IMR-90 (cell line): ENCODE results near the gene SAMD10. TPM values are rescaled to one million over a fixed set of nuclear protein-coding genes. Genes with fewer than 3 reads are reported as not detected.

Experiments
- ATAC-seq: fragments of 200-7000 bp; cut with Tn5 transposase; 2 replicates; pipeline ENCODE4 v1.9.1; 2020; ENCODE audit warnings: low read depth, mild to moderate bottlenecking, moderate library complexity
- BruUV-seq: library from RNA; stranded (reverse); fragments of 400-500 nt; replicated peaks from 2 replicates; lab custom pipeline; 2021; lab: Mats Ljungman, UMichigan
- CTCF ChIA-PET: fragments of 300-600 bp; formaldehyde crosslinking; extraction: SDS; loops from one replicate; lab custom pipeline; 2021; ENCODE audit warnings: antibody characterized with exemption; lab: Yijun Ruan, JAX
- POLR2A ChIA-PET: fragments of 300-600 bp; sonication (Branson Sonifier 250); formaldehyde crosslinking; loops from one replicate; lab custom pipeline; 2022; ENCODE audit warnings: antibody characterized with exemption; ENCODE audit not compliant: unreplicated experiment; lab: Charles Lee
- DNase-seq: peaks from one replicate; pipeline ENCODE4 v3.0.0; 2013
- H2AFZ ChIP-seq: replicated peaks from 2 replicates; pipeline ENCODE3; 2013; ENCODE audit warnings: low read length, mild to moderate bottlenecking; ENCODE audit not compliant: poor library complexity
- H2AK5ac ChIP-seq: 2 replicates; pipeline ENCODE4 v1.6.1; 2013; ENCODE audit warnings: low read depth, low read length, inconsistent platforms
- H2AK9ac ChIP-seq: replicated peaks from 2 replicates; pipeline ENCODE3; 2013; ENCODE audit warnings: mild to moderate bottlenecking, low read depth, low read length, moderate library complexity; ENCODE audit not compliant: poor library complexity
- H2BK120ac ChIP-seq: 2 replicates; pipeline ENCODE4 v1.6.1; 2013; ENCODE audit warnings: low read depth, low read length, inconsistent platforms
- H2BK15ac ChIP-seq: 3 replicates; pipeline ENCODE4 v1.6.1; 2013; ENCODE audit warnings: low read depth, low read length, inconsistent platforms
- H2BK20ac ChIP-seq: 2 replicates; pipeline ENCODE4 v1.6.1; 2013; ENCODE audit warnings: low read depth, mild to moderate bottlenecking, inconsistent platforms, low read length, moderate library complexity
- H2BK5ac ChIP-seq: 2 replicates; pipeline ENCODE4 v1.6.1; 2013; ENCODE audit warnings: mild to moderate bottlenecking, low read depth, low read length, inconsistent platforms; ENCODE audit not compliant: poor library complexity, severe bottlenecking
- H3K14ac ChIP-seq: replicated peaks from 2 replicates; pipeline ENCODE4 v1.6.1; 2013; ENCODE audit warnings: low read depth, low read length, inconsistent platforms
- H3K18ac ChIP-seq: 2 replicates; pipeline ENCODE4 v1.6.1; 2013; ENCODE audit warnings: low read depth, low read length, control low read depth
- H3K23ac ChIP-seq: 2 replicates; pipeline ENCODE4 v1.6.1; 2013; ENCODE audit warnings: low read depth, low read length, inconsistent platforms
- H3K27ac ChIP-seq: 2 replicates; pipeline ENCODE4 v1.5.1; 2013; ENCODE audit warnings: mild to moderate bottlenecking, control low read depth, low read length; ENCODE audit not compliant: insufficient read depth
- H3K27me3 ChIP-seq: 2 replicates; pipeline ENCODE4 v1.6.1; 2013; ENCODE audit warnings: low read length; ENCODE audit not compliant: control insufficient read depth, insufficient read depth
- H3K36me3 ChIP-seq: 2 replicates; pipeline ENCODE4 v1.6.1; 2013; ENCODE audit warnings: low read length, mixed read lengths; ENCODE audit not compliant: control insufficient read depth, insufficient read depth
- H3K4ac ChIP-seq: 2 replicates; pipeline ENCODE4 v1.6.1; 2013; ENCODE audit warnings: low read depth, low read length, inconsistent platforms
- H3K4me1 ChIP-seq: 2 replicates; pipeline ENCODE4 v1.6.1; 2013; ENCODE audit warnings: low read length, mixed read lengths; ENCODE audit not compliant: control insufficient read depth, insufficient read depth
- H3K4me2 ChIP-seq: 2 replicates; pipeline ENCODE4 v1.6.1; 2013; ENCODE audit warnings: low read depth, mild to moderate bottlenecking, control low read depth, low read length, moderate library complexity
- H3K4me3 ChIP-seq: 2 replicates; pipeline ENCODE4 v1.5.1; 2013; ENCODE audit warnings: low read depth, mild to moderate bottlenecking, control low read depth, low read length, moderate library complexity; ENCODE audit not compliant: insufficient read depth
- H3K56ac ChIP-seq: 2 replicates; pipeline ENCODE4 v1.6.1; 2013; ENCODE audit warnings: low read length, inconsistent platforms; ENCODE audit not compliant: insufficient read depth; ENCODE audit errors: extremely low read depth
- H3K79me1 ChIP-seq, 2 experiments: 2 replicates each; pipeline ENCODE4 v1.6.1; 2013; ENCODE audit warnings: low read length in 2 of 2, inconsistent platforms in 1 of 2, low read depth in 1 of 2
- H3K9ac ChIP-seq: 2 replicates; pipeline ENCODE4 v1.6.1; 2013; ENCODE audit warnings: low read depth, low read length, control low read depth
- H3K9me1 ChIP-seq: 2 replicates; pipeline ENCODE4 v1.6.1; 2013; ENCODE audit warnings: low read length, inconsistent platforms; ENCODE audit not compliant: insufficient read depth
- H3K9me3 ChIP-seq: 2 replicates; pipeline ENCODE4 v1.6.1; 2013; ENCODE audit warnings: low read length; ENCODE audit not compliant: control insufficient read depth, insufficient read depth
- H4K20me1 ChIP-seq: 2 replicates; pipeline ENCODE4 v1.6.1; 2013; ENCODE audit warnings: low read length, inconsistent platforms; ENCODE audit not compliant: insufficient read depth
- H4K5ac ChIP-seq: 2 replicates; pipeline ENCODE4 v1.6.1; 2013; ENCODE audit warnings: mild to moderate bottlenecking, low read depth, low read length, control low read depth
- H4K8ac ChIP-seq, 2 experiments: 2 replicates each; pipeline ENCODE4 v1.6.1; 2013; ENCODE audit warnings: low read depth in 2 of 2, low read length in 2 of 2, control low read depth in 1 of 2, inconsistent platforms in 1 of 2
- H4K91ac ChIP-seq: 2 replicates; pipeline ENCODE4 v1.6.1; 2013; ENCODE audit warnings: low read depth, low read length, inconsistent platforms; ENCODE audit not compliant: insufficient read depth
- BHLHE40 ChIP-seq: fragments of 150-350 bp; IDR thresholded peaks from 2 replicates; pipeline ENCODE4 v1.6.1; 2016; ENCODE audit warnings: mild to moderate bottlenecking, low read depth, low read length
- CEBPB ChIP-seq: IDR thresholded peaks from 2 replicates; pipeline ENCODE4 v1.6.1; 2012; ENCODE audit warnings: low read depth, low read length, improper control_type of control experiment
- FOS ChIP-seq: fragments of 150-350 bp; IDR thresholded peaks from 2 replicates; pipeline ENCODE4 v1.6.1; 2016; ENCODE audit warnings: low read depth, low read length
- MAFK ChIP-seq: IDR thresholded peaks from 2 replicates; pipeline ENCODE4 v1.6.1; 2012; ENCODE audit warnings: low read depth, low read length, improper control_type of control experiment
- MAZ ChIP-seq: IDR thresholded peaks from 2 replicates; pipeline ENCODE4 v1.6.1; 2012; ENCODE audit warnings: low read depth, mild to moderate bottlenecking, low read length, improper control_type of control experiment, moderate library complexity, borderline replicate concordance
- MXI1 ChIP-seq: IDR thresholded peaks from 2 replicates; pipeline ENCODE4 v1.6.1; 2012; ENCODE audit warnings: low read depth, mild to moderate bottlenecking, low read length, moderate library complexity, borderline replicate concordance
- NFE2L2 ChIP-seq: fragments of 150-350 bp; IDR thresholded peaks from 2 replicates; pipeline ENCODE4 v1.6.1; 2016; ENCODE audit warnings: low read depth, mild to moderate bottlenecking, low read length
- RAD21 ChIP-seq: IDR thresholded peaks from 2 replicates; pipeline ENCODE4 v1.6.1; 2012; ENCODE audit warnings: low read length, improper control_type of control experiment
- RCOR1 ChIP-seq: IDR thresholded peaks from 2 replicates; pipeline ENCODE4 v1.6.1; 2012; ENCODE audit warnings: mild to moderate bottlenecking, low read length, improper control_type of control experiment; ENCODE audit not compliant: insufficient replicate concordance
- RFX5 ChIP-seq: IDR thresholded peaks from 2 replicates; pipeline ENCODE4 v1.8.0; 2012; ENCODE audit warnings: low read depth, mild to moderate bottlenecking, low read length, moderate library complexity
- SMC3 ChIP-seq: fragments of 150-350 bp; IDR thresholded peaks from 2 replicates; pipeline ENCODE4 v1.6.1; 2016; ENCODE audit warnings: low read depth, mild to moderate bottlenecking, antibody characterized with exemption, low read length, moderate library complexity
- WGBS, 2 experiments: methylation state at CpG; one replicate each; pipeline versions ENCODE4 v1.1.5 to v1.1.7; 2013; ENCODE audit warnings: missing lambda C conversion rate in 2 of 2; ENCODE audit not compliant: insufficient read length in 1 of 2; ENCODE audit errors: extremely low coverage in 2 of 2; 5-methylcytosine and 5-hydroxymethylcytosine counted together
- dilution Hi-C: fragments of 300-500 bp; cut with HindIII; formaldehyde crosslinking; loops from one replicate; pipeline ENCODE4 v1.14.3; 2018; ENCODE audit warnings: low sequenced_read_pairs; ENCODE audit not compliant: unreplicated experiment
- in situ Hi-C: fragments of 300-500 bp; cut with MboI; formaldehyde crosslinking; loops from 3 replicates; pipeline ENCODE4 v1.14.3; 2019; ENCODE audit warnings: low sequenced_read_pairs, inconsistent platforms, mixed read lengths
- intact Hi-C: fragments of 100-400 bp; cut with micrococcal nuclease; formaldehyde crosslinking; loops from 2 replicates; pipeline ENCODE4 v1.10.0; 2022
- polyA plus RNA-seq, 3 experiments: library from polyadenylated mRNA; depleted of rRNA; stranded (reverse); fragments of >200 nt; gene quantifications; 2 replicates each; pipeline ENCODE4 v1.2.3, GENCODE V29; 2012; ENCODE audit warnings: low replicate concordance in 1 of 3
- total RNA-seq: library from RNA; depleted of rRNA; stranded (reverse); fragments of >200 nt; gene quantifications from 2 replicates; pipeline ENCODE4 v1.2.3, GENCODE V29; 2012
- TF ChIP-seq, protein P1 (sequence below): fragments of 150-350 bp; IDR thresholded peaks from 2 replicates; pipeline ENCODE4 v1.6.1; 2016; ENCODE audit warnings: low read depth, mild to moderate bottlenecking, low read length, moderate library complexity, borderline replicate concordance
- TF ChIP-seq, protein P2 (sequence below): fragments of 150-350 bp; IDR thresholded peaks from 2 replicates; pipeline ENCODE4 v1.6.1; 2017; ENCODE audit warnings: mild to moderate bottlenecking, antibody characterized with exemption, low read length, low read depth
- TF ChIP-seq, protein P3 (sequence below): conservative IDR thresholded peaks from 2 replicates; pipeline ENCODE4 v1.5.1; 2012; ENCODE audit warnings: mild to moderate bottlenecking, low read depth, low read length, improper control_type of control experiment

SAMD10 gene
- total and polyA plus RNA-seq, 2 of the 4 experiments (the other 2 are of a cell fraction) = 0.54 to 4.1 TPM

DNA sequence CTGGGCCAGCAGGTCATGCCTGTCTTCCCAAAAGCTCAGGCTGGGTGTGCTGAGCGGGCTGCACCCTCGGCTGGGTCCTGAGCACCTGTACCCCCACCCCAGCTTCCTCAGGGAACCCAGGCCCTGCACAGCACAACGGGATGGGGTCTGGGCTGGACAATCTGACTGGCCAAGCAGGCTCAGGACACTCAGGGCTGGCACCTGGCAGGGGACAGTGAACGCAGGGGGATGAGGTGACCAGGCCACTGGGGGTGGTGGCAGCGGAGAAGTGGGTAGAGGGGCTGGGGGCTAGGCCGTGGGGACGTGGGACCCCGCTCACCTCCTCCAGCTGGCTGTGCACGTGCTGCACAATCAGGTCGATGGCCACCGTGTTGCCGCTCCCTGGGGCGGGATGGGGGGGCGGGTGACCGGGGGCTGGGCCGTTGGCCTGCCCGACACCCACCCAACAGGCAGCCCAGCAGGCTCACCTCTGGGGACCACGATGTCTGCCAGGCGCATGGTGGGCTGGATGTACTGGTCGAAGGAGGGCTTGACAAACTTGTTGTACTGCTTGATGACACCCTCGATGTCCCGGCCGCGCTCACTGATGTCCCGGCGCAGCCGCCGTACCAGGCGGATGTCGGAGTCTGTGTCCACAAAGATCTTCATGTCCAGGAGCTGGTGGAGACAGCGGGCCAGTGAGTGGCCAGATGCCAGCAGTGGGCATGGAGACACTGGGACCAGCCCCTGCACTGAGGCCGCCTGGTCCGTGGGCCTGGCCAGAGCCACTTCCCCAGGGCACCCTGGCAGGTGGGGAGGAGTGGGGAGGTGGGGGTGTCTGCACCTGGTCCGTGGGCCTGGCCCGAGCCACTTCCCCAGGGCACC lies 35.1 kb downstream of the SAMD10 start:
- no peak overlapping the region for H3K18ac ChIP-seq
- no peak for ATAC-seq
- H3K4me2 ChIP-seq = no peak overlapping the region
- no peak for DNase-seq
- intact Hi-C loops (no loop called here), in situ Hi-C loops (no loop called here), dilution Hi-C loops (no loop called here)
- no peak overlapping the region for H3K27ac ChIP-seq
- no peak overlapping the region for H3K9ac ChIP-seq
- no peak overlapping the region for H3K4me3 ChIP-seq
- H4K91ac ChIP-seq = no peak overlapping the region
- POLR2A ChIA-PET = no interaction called here
- peaks cover 94% of the 10 kb centered on the region for H4K20me1 ChIP-seq
- H3K14ac ChIP-seq = no peak overlapping the region
- BruUV-seq = no TSS peak
- H4K8ac ChIP-seq = no peak overlapping the region
- no peak overlapping the region for H3K23ac ChIP-seq
- no peak overlapping the region for H2BK120ac ChIP-seq
- WGBS, 2 experiments = 95% methylated on average over 29 of the region's 35 CpGs; no CpG with 5 or more reads in 1 of the 2 experiments
- H2BK20ac ChIP-seq = no peak overlapping the region
- H3K36me3 ChIP-seq = peaks cover 49% of the 10 kb centered on the region
- no peaks in the 10 kb centered on the region for H3K9me3 ChIP-seq
- H3K56ac ChIP-seq = no peak overlapping the region
- H3K79me1 ChIP-seq = peaks cover 17 to 81% of the 10 kb centered on the region in 2 experiments
- H2BK15ac ChIP-seq = no peak overlapping the region
- no peak overlapping the region for H4K5ac ChIP-seq
- H2AFZ ChIP-seq = no peak overlapping the region
- CTCF ChIA-PET = no interaction called here
- H3K4ac ChIP-seq = no peak overlapping the region
- H3K27me3 ChIP-seq = no peaks in the 10 kb centered on the region
- peaks cover 7% of the 10 kb centered on the region for H3K4me1 ChIP-seq
- H2AK5ac ChIP-seq = no peak overlapping the region
- peaks cover 13% of the 10 kb centered on the region for H3K9me1 ChIP-seq
- H2AK9ac ChIP-seq = peak overlapping the region; percentile 10
- H2BK5ac ChIP-seq = no peak overlapping the region
- TF ChIP-seq, protein P1, sequence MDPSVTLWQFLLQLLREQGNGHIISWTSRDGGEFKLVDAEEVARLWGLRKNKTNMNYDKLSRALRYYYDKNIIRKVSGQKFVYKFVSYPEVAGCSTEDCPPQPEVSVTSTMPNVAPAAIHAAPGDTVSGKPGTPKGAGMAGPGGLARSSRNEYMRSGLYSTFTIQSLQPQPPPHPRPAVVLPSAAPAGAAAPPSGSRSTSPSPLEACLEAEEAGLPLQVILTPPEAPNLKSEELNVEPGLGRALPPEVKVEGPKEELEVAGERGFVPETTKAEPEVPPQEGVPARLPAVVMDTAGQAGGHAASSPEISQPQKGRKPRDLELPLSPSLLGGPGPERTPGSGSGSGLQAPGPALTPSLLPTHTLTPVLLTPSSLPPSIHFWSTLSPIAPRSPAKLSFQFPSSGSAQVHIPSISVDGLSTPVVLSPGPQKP = no peak
- TF ChIP-seq RFX5 = no peak
- TF ChIP-seq, protein P2, sequence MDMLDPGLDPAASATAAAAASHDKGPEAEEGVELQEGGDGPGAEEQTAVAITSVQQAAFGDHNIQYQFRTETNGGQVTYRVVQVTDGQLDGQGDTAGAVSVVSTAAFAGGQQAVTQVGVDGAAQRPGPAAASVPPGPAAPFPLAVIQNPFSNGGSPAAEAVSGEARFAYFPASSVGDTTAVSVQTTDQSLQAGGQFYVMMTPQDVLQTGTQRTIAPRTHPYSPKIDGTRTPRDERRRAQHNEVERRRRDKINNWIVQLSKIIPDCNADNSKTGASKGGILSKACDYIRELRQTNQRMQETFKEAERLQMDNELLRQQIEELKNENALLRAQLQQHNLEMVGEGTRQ = no peak
- TF ChIP-seq FOS = no peak
- no peak for TF ChIP-seq SMC3
- TF ChIP-seq MAFK = no peak
- no peak for TF ChIP-seq MXI1
- TF ChIP-seq BHLHE40 = no peak
- no peak for TF ChIP-seq NFE2L2
- TF ChIP-seq, protein P3, sequence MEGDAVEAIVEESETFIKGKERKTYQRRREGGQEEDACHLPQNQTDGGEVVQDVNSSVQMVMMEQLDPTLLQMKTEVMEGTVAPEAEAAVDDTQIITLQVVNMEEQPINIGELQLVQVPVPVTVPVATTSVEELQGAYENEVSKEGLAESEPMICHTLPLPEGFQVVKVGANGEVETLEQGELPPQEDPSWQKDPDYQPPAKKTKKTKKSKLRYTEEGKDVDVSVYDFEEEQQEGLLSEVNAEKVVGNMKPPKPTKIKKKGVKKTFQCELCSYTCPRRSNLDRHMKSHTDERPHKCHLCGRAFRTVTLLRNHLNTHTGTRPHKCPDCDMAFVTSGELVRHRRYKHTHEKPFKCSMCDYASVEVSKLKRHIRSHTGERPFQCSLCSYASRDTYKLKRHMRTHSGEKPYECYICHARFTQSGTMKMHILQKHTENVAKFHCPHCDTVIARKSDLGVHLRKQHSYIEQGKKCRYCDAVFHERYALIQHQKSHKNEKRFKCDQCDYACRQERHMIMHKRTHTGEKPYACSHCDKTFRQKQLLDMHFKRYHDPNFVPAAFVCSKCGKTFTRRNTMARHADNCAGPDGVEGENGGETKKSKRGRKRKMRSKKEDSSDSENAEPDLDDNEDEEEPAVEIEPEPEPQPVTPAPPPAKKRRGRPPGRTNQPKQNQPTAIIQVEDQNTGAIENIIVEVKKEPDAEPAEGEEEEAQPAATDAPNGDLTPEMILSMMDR = no peak
- no peak for TF ChIP-seq CEBPB
- no peak for TF ChIP-seq RAD21
- no peak for TF ChIP-seq MAZ
- TF ChIP-seq RCOR1 = no peak
